GM18867 (cell line): ENCODE measurements around the gene ESM1.

Experiments used
- ATAC-seq: cut with Tn5 transposase; IDR thresholded peaks from one replicate; pipeline ENCODE4 v1.9.1; 2021; ENCODE audit warnings: mild to moderate bottlenecking, moderate library complexity; ENCODE audit not compliant: unreplicated experiment

Gene ESM1

GRCh38 chr5:54986269-54986654, 869 bp upstream of the ESM1 start:
- no peak for ATAC-seq

- no peak for ATAC-seq
Observed at GRCh38 chr5:54981928-54982327, 3.5 kb downstream of the ESM1 start.

DNA sequence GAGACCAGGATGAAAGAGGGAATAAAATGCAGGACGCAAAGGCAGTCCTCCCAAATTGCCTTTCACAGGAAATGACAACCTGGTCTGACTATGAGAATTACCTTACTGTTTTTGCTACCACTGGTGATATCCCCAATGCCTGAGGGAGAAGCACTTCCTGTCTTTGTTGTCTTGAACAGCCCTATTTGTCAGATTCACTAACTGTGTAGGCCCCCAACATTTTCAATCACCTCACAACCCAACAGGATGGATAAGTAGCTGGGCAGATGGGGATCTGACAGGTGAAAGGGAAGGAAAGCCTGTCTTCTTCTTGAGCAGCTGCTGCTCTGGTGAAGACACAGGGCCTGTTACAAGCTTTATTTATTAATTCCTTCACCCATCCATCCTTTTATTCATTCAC, 9.7 kb downstream of the ESM1 start:
- ATAC-seq: no peak

- ATAC-seq: no peak
Observed at GRCh38 chr5:54969856-54970828, 15.3 kb downstream of the ESM1 start.

GRCh38 chr5:54969242-54969641, 16.2 kb downstream of the ESM1 start:
- no peak for ATAC-seq

DNA sequence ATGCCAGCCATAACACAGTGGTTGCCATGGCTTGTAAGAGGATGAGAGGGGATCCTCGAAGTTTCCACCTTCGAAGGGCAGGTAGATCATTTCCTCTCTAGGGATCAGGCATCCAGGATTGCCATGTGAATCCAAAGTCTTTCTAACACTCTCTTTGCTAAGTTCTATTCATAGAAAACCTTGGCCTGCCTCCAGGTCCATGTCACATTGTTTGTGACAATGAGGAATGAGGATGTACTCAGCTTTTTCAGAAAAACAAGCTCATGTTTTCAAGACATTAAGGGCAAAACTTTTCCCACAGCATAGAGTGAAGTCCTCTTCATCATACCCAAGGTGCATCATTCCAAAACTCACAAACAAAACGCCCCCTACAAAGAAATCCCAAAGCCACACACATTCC, 19.6 kb downstream of the ESM1 start:
- ATAC-seq: no peak

DNA sequence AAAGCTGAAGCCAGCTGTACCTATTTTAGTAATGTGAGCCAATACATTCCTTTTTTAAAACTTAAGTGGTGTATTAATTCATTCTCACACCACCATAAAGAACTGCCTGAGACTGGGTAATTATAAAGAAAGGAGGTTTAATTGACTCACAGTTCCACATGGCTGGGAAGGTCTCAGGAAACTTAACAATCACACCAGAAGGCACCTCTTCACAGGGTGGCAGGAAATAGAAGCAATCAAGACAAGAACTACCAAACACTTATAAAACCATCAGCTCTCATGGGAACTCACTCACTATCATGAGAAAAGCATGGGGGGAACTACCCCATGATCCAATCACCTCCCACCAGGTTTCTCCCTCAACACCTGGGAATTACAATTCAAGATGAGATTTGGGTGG, 21.0 kb downstream of the ESM1 start:
- ATAC-seq: no peak

DNA sequence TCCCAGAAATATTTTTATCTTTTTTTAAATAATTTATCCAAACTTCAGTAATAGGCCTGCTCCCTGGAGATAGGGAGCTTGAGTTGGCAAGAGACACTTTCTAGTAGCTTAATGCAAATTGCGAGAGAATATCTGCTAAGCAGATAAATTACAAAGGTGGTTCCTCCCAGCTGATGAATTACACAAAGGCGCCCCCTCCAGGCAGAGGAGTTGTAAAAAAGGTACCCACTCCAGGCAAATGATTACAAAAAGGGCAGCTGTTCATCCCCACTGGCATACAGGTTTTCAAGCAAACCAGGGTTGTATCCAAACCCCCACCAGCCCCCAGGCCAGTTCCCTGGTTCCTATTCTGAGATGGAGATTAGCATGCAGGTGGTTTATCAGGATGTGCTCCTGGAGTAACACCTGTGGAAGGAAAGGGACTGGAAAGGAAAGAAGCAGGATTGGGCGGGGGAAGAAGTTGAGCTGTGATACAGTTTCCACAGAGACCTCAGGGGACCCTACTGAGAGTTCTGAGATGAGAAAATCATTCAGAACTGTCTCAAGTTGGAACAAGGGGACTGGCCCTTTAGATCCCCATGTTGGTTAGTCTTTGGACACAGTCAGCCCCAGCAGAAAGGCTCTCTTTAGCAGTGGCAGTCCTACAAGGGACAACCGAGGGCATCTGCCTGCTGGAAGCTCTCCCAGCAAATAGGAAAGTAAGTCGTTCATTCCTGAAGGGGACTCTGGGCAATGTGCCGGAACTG, 25.5 kb downstream of the ESM1 start:
- no peak for ATAC-seq

DNA sequence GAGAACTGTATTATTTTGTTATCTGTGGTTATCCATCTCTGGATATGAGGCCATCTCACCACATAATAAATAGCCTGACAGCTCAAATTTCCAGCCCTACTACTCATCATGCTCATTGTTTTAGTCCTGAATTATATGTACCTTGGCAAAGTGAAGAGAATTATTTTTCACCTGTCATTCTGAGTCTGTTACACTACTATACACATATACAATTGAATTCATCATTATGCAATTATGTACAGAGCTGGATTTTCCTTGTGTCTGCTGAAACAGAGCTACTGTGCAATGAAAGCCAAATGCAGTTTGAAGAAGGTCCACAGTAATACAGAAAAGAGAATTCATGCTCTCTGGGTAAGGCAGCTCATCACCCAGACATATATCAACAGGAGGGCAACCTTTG, 28.5 kb downstream of the ESM1 start:
- ATAC-seq: no peak

DNA sequence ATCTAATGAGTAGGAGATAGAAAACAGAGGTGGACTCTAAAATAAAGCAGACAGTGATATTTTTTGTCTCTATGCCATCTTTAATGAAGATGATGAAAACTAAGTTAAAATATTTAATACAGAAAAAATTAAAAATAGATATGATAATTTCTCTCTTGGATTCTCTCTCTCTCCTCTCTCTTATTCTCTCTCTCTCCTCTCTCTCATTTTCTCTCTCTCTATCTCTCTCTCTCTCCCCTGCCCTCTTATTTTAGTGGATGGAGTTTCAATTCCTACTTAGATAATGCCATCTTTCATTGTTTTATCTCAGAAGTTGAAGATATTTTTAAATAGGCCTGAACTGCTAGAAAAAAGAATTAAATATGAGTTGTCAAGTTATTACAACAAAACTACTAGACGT, 38.2 kb downstream of the ESM1 start:
- ATAC-seq: no peak

GRCh38 chr5:54946306-54946819, 39.0 kb downstream of the ESM1 start:
- no peak for ATAC-seq

GRCh38 chr5:54944364-54944763, 41.0 kb downstream of the ESM1 start:
- peak; percentile 72 for ATAC-seq

DNA sequence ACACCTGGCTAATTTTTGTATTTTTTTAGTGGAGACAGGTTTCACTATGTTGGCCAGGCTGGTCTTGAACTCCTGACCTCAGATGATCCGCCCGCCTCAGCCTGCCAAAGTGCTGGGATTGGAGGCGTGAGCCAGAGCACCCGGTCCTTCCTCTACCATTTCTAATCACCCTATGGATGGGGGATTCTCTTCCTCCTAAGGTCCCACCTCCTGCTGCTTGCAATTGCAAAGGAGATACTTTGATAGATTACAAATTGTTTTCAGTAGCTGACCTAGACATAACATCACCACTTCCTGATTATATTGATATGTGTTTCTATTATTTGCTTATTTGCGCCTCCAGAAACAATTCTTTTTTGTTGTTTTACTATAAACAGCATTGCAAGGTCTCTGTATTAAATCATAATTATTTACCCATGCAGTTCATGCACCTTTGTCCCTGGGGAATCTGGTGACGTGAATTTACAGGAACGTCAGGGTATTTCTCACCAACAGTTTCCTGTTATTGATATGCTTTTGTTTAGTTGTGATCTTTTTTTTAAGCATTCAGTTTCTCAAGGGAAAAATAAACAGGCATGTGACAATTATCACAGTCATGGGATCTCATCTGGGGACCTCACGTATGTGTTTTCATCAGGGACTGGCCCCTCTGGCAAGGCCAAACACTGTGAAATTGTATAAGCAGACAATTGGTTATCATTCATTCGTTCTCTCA, 43.2 kb downstream of the ESM1 start:
- ATAC-seq: no peak

GRCh38 chr5:54936201-54936600, 49.2 kb downstream of the ESM1 start:
- ATAC-seq: no peak

- ATAC-seq: no peak
Observed at GRCh38 chr5:54932789-54933188, 52.6 kb downstream of the ESM1 start.

DNA sequence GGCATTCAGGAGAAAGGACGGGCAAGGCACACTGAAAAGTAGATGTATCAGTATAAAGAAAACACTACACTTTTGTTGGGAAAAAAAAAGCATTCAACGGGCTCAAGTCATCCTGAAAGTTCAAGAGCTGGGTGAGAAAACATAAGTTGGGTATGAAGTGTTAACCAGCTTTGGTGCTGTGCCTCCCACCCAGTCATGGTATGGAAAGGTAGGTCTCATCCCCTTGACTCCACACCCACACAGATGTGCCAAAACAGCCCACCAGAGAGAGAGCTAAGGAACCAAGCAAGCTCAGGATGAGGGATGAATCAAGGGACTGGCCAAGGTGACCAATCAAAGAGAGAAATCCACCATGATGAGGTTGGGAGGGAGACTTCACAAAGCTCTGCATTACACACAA, 54.7 kb downstream of the ESM1 start:
- no peak for ATAC-seq
